Hepatocyte (in vitro differentiated cells): ENCODE measurements around the gene EEIG2. TPM values are rescaled to one million over a fixed set of nuclear protein-coding genes. Genes with fewer than 3 reads are reported as not detected.
A peak's percentile ranks its signal among the peaks of the same experiment; 100 is the strongest.

Experiments
- DNase-seq: peaks from one replicate; pipeline ENCODE4 v3.0.0-alpha.2; 2016; ENCODE audit warnings: low spot score
- H2AFZ ChIP-seq: fragments of 200-600 bp; sonication (generic); 2 replicates; pipeline ENCODE4 v1.6.0; 2016; ENCODE audit warnings: antibody characterized with exemption, mild to moderate bottlenecking
- H3K27ac ChIP-seq: fragments of 200-600 bp; sonication (generic); 2 replicates; pipeline ENCODE4 v1.5.1; 2016; ENCODE audit warnings: mild to moderate bottlenecking
- H3K27me3 ChIP-seq: fragments of 200-600 bp; sonication (generic); 2 replicates; pipeline ENCODE4 v1.6.1; 2016
- H3K36me3 ChIP-seq: fragments of 200-600 bp; sonication (generic); replicated peaks from 2 replicates; pipeline ENCODE4 v1.5.1; 2016; ENCODE audit warnings: low read depth; ENCODE audit not compliant: insufficient read depth
- H3K4me1 ChIP-seq: fragments of 200-600 bp; sonication (generic); 2 replicates; pipeline ENCODE4 v1.5.1; 2016; ENCODE audit warnings: mild to moderate bottlenecking, moderate library complexity; ENCODE audit not compliant: insufficient read depth
- H3K4me2 ChIP-seq: fragments of 200-600 bp; sonication (generic); 2 replicates; pipeline ENCODE4 v1.6.0; 2016
- H3K4me3 ChIP-seq: fragments of 200-600 bp; sonication (generic); 2 replicates; pipeline ENCODE4 v1.5.1; 2016; ENCODE audit warnings: mild to moderate bottlenecking
- H3K79me2 ChIP-seq: fragments of 200-600 bp; sonication (generic); 2 replicates; pipeline ENCODE4 v1.6.0; 2017; ENCODE audit warnings: mild to moderate bottlenecking
- H3K9me2 ChIP-seq: fragments of 200-600 bp; sonication (generic); replicated peaks from 2 replicates; pipeline ENCODE4 v1.6.0; 2017; ENCODE audit warnings: mild to moderate bottlenecking; ENCODE audit not compliant: insufficient read depth
- H3K9me3 ChIP-seq: fragments of 200-600 bp; sonication (generic); 2 replicates; pipeline ENCODE4 v1.5.1; 2016; ENCODE audit warnings: low read depth, mild to moderate bottlenecking
- H4K20me1 ChIP-seq: fragments of 200-600 bp; sonication (generic); 2 replicates; pipeline ENCODE4 v1.6.0; 2016; ENCODE audit warnings: mild to moderate bottlenecking; ENCODE audit not compliant: insufficient read depth, poor library complexity, severe bottlenecking
- EZH2 ChIP-seq: fragments of 200-600 bp; sonication (generic); IDR thresholded peaks from 2 replicates; pipeline ENCODE4 v1.6.1; 2016; ENCODE audit warnings: antibody characterized with exemption, mild to moderate bottlenecking, borderline replicate concordance
- EZH2phosphoT487 ChIP-seq: fragments of 200-600 bp; sonication (generic); IDR thresholded peaks from one replicate; pipeline ENCODE4 v1.6.1; 2018; ENCODE audit warnings: antibody characterized with exemption, mild to moderate bottlenecking, low read depth, moderate library complexity; ENCODE audit not compliant: unreplicated experiment, severe bottlenecking
- WGBS: methylation state at CpG from one replicate; pipeline ENCODE4 v1.1.6; 2016; ENCODE audit warnings: low lambda C conversion rate; ENCODE audit errors: missing lambda C conversion rate; 5-methylcytosine and 5-hydroxymethylcytosine counted together
- polyA plus RNA-seq: library from polyadenylated mRNA; unstranded; fragments of >200 nt; fragmentation: Nextera tagmentation; extraction: Ambion mirVana; gene quantifications from 2 replicates; pipeline ENCODE4 v1.2.1, GENCODE V29; 2016
- total RNA-seq: library from RNA; depleted of rRNA; stranded (reverse); fragments of >200 nt; gene quantifications from 2 replicates; pipeline ENCODE4 v1.2.3, GENCODE V29; 2014
- TF ChIP-seq, protein P1 (sequence below): fragments of 200-600 bp; sonication (generic); IDR thresholded peaks from 2 replicates; pipeline ENCODE4 v1.5.1; 2016; ENCODE audit warnings: antibody characterized with exemption, mild to moderate bottlenecking; ENCODE audit not compliant: poor library complexity

EEIG2 gene
- total and polyA plus RNA-seq, 2 experiments from 2014 or later, result 5.1 to 16.0 TPM

- H4K20me1 ChIP-seq, result no peaks in the 10 kb centered on the region
- no peak overlapping the region for H3K4me3 ChIP-seq
- H3K27me3 ChIP-seq, result no peaks in the 10 kb centered on the region
- TF ChIP-seq EZH2phosphoT487, result no peak
- TF ChIP-seq, protein P1, sequence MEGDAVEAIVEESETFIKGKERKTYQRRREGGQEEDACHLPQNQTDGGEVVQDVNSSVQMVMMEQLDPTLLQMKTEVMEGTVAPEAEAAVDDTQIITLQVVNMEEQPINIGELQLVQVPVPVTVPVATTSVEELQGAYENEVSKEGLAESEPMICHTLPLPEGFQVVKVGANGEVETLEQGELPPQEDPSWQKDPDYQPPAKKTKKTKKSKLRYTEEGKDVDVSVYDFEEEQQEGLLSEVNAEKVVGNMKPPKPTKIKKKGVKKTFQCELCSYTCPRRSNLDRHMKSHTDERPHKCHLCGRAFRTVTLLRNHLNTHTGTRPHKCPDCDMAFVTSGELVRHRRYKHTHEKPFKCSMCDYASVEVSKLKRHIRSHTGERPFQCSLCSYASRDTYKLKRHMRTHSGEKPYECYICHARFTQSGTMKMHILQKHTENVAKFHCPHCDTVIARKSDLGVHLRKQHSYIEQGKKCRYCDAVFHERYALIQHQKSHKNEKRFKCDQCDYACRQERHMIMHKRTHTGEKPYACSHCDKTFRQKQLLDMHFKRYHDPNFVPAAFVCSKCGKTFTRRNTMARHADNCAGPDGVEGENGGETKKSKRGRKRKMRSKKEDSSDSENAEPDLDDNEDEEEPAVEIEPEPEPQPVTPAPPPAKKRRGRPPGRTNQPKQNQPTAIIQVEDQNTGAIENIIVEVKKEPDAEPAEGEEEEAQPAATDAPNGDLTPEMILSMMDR, result no peak
- TF ChIP-seq EZH2, result no peak
- no peak overlapping the region for H2AFZ ChIP-seq
- H3K9me3 ChIP-seq, result no peaks in the 10 kb centered on the region
- no peaks in the 10 kb centered on the region for H3K9me2 ChIP-seq
- no peak overlapping the region for H3K4me2 ChIP-seq
- H3K4me1 ChIP-seq, result peaks cover 14% of the 10 kb centered on the region
- peak overlapping the region; percentile 48 for H3K27ac ChIP-seq
- no peaks in the 10 kb centered on the region for H3K36me3 ChIP-seq
- 77% methylated on average over 4 of the region's 4 CpGs for WGBS
- DNase-seq, result no peak
- peaks cover 33% of the 10 kb centered on the region for H3K79me2 ChIP-seq
These were observed 31.6 kb downstream of the EEIG2 start for GRCh38 chr1:108591466-108591865.

- peak overlapping the region; percentile 48 for H3K27ac ChIP-seq
- DNase-seq, result no peak
These were observed 32.3 kb downstream of the EEIG2 start for GRCh38 chr1:108592030-108592759.

GRCh38 chr1:108593448-108593847, 33.5 kb downstream of the EEIG2 start:
- no peak overlapping the region for H3K4me3 ChIP-seq
- WGBS, result 89% methylated on average over 2 of the region's 2 CpGs
- H3K27ac ChIP-seq, result no peak overlapping the region
- H3K36me3 ChIP-seq, result no peaks in the 10 kb centered on the region
- H3K79me2 ChIP-seq, result peaks cover 25% of the 10 kb centered on the region
- no peaks in the 10 kb centered on the region for H3K9me3 ChIP-seq
- TF ChIP-seq EZH2phosphoT487, result no peak
- no peak for TF ChIP-seq EZH2
- TF ChIP-seq, protein P1, result no peak
- no peak for DNase-seq
- H3K4me2 ChIP-seq, result no peak overlapping the region
- H3K27me3 ChIP-seq, result no peaks in the 10 kb centered on the region
- peaks cover 14% of the 10 kb centered on the region for H3K4me1 ChIP-seq
- no peaks in the 10 kb centered on the region for H3K9me2 ChIP-seq
- H4K20me1 ChIP-seq, result no peaks in the 10 kb centered on the region
- no peak overlapping the region for H2AFZ ChIP-seq

More at GRCh38 chr1:108592030-108592759, 32.3 kb downstream of the EEIG2 start:
- peaks cover 14% of the 10 kb centered on the region for H3K4me1 ChIP-seq
- H3K9me2 ChIP-seq, result no peaks in the 10 kb centered on the region
- no peak overlapping the region for H3K4me2 ChIP-seq
- no peaks in the 10 kb centered on the region for H3K36me3 ChIP-seq
- H3K79me2 ChIP-seq, result peaks cover 30% of the 10 kb centered on the region
- H3K27me3 ChIP-seq, result no peaks in the 10 kb centered on the region
- no peaks in the 10 kb centered on the region for H4K20me1 ChIP-seq
- H3K9me3 ChIP-seq, result no peaks in the 10 kb centered on the region
- WGBS, result 88% methylated on average over 5 of the region's 5 CpGs
- H2AFZ ChIP-seq, result no peak overlapping the region
- TF ChIP-seq EZH2phosphoT487, result no peak
- no peak for TF ChIP-seq EZH2
- TF ChIP-seq, protein P1, result no peak
- no peak overlapping the region for H3K4me3 ChIP-seq
